HG03039 (cell line): ENCODE results near the gene SLC18A3.

Source experiments
- ATAC-seq: cut with Tn5 transposase; IDR thresholded peaks from one replicate; pipeline ENCODE4 v1.9.1; 2021; ENCODE audit warnings: mild to moderate bottlenecking, moderate library complexity; ENCODE audit not compliant: unreplicated experiment

The SLC18A3 gene

GRCh38 chr10:49595713-49596492 lies 14.2 kb upstream of the SLC18A3 start:
- ATAC-seq, result no peak

- ATAC-seq, result no peak
These were observed 13.7 kb upstream of the SLC18A3 start for GRCh38 chr10:49596493-49596809.

GRCh38 chr10:49596836-49597235 lies 13.3 kb upstream of the SLC18A3 start:
- ATAC-seq, result no peak

- no peak for ATAC-seq
These were observed 12.5 kb upstream of the SLC18A3 start for GRCh38 chr10:49597426-49598163.

- no peak for ATAC-seq
These were observed 11.8 kb upstream of the SLC18A3 start for GRCh38 chr10:49598164-49598856.

- ATAC-seq, result no peak
These were observed 11.1 kb upstream of the SLC18A3 start for GRCh38 chr10:49598986-49599385.

GRCh38 chr10:49599546-49599945 lies 10.6 kb upstream of the SLC18A3 start:
- ATAC-seq, result no peak

- ATAC-seq, result no peak
These were observed 10.1 kb upstream of the SLC18A3 start for GRCh38 chr10:49600046-49600445.

GRCh38 chr10:49600781-49601400 lies 9.2 kb upstream of the SLC18A3 start:
- no peak for ATAC-seq

- no peak for ATAC-seq
These were observed 8.3 kb upstream of the SLC18A3 start for GRCh38 chr10:49601857-49602256.

- ATAC-seq, result no peak
These were observed 7.6 kb upstream of the SLC18A3 start for GRCh38 chr10:49602380-49603023.

- no peak for ATAC-seq
These were observed 4.7 kb upstream of the SLC18A3 start for GRCh38 chr10:49605216-49605938.

- no peak for ATAC-seq
These were observed 4.1 kb upstream of the SLC18A3 start for GRCh38 chr10:49605939-49606509.

GRCh38 chr10:49606981-49607535 lies 3.1 kb upstream of the SLC18A3 start:
- ATAC-seq, result no peak

- ATAC-seq, result no peak
These were observed 1.7 kb upstream of the SLC18A3 start for GRCh38 chr10:49608166-49609005.

- no peak for ATAC-seq
These were observed 1.2 kb upstream of the SLC18A3 start for GRCh38 chr10:49609006-49609282.

GRCh38 chr10:49609283-49610113 lies 612 bp upstream of the SLC18A3 start:
- no peak for ATAC-seq
